GM18868 (cell line): Measurements from ENCODE around the gene C6orf62.
"Not testable (repeated sequence)": the region's sequence is repeated elsewhere in the genome, so short reads cannot be mapped to it uniquely, and the experiment has no call there.

ENCODE experiments used
- ATAC-seq: cut with Tn5 transposase; IDR thresholded peaks from one replicate; pipeline ENCODE4 v1.9.1; 2021; ENCODE audit warnings: mild to moderate bottlenecking, moderate library complexity; ENCODE audit not compliant: unreplicated experiment

C6orf62 gene

DNA sequence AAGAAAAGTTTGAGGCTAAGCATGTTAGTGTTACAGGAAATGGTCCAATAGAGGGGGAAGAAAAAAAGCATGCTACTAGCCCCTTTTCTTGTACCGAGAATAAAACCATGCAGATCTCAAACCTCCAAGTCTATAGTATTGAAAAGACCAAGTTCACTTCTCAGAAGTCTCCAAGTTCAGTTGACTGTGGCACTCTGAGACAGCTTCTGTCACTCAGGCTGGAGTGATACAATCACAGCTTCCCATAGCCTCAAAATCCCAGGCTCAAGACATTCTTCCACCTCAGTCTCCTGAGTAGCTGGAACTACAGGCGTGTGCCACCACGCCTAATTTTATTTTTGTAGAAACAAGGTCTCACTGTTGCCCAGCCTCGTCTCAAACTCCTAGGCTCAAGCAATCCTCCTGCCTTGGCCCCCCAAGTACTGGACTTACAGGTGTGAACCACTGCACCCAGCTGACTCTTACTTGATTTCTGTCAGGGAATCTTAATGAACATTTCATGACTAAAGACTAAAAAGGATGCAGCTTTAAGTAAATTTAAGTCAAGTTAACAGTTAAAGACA lies 16.2 kb downstream of the C6orf62 start:
- no peak for ATAC-seq

DNA sequence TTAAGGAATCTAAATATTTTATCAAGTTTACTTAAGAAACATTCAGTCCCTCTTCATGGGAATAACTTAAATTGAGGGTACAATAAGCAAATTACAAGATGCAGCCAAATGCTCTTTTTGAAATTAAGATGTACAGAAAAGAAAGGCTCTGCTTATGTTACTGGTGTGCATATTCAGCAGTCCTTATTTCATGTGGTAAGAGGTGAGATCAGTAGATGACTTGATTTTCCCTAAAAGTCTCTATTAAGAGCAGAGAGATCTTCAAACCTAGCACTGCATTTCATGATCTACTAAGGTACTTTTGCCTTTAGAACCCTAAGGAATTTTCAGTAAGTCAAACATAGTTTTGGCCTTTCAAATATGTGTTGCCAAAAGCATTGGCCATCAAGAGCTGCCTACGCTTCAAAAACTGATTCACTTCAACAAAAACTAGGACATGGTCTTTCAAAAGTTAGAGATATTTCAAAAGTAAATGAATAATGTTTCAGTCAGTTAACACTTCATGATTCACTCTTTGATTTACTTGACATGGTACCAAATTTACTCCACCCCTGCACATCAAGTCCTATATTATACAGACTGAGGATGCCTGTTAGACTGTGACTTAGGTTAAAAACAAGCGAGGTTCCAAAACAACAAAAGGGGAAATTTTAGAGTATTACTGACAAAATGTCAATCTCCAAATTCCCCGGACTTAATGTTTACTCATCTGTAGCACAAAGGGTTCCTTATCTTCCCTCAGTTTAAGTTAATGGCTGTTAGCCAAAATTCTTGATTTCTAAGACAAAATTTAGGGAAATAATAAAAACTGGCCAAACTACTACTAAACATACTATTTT lies 19.2 kb downstream of the C6orf62 start:
- no peak for ATAC-seq

DNA sequence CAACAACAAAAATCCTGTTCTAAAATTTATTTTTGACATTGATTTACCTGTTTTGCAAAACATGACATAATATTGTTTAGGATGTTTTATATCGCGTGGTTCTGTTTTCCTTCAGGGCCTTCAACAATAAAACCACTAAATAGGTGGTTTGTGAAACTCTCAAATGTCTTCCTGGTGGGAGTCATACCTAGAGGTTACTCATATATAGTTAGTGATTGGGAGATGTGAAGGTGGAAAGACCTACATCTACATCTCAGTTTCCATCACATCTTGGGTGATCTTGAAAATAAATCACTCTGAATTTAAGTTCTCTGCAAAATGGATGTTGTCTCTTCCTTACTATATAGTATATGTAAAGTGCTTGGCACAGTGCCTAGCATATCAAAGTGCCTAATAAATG lies 22.9 kb downstream of the C6orf62 start:
- ATAC-seq = no peak

DNA sequence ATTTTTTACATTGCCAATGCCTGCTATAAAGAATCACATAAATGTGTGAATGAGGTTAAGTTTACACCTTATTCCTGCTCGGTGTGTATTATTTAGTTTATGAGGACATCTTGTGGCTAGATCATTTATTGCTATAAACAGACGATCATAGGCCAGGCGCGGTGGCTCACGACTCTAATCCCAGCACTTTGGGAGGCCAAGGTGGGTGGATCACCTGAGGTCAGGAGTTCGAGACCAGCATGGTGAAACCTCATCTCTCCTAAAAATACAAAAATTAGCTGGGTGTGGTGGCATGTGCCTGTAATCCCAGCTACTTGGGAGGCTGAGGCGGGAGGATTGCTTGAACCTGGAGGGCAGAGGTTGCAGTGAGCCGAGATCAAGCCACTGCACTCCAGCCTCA lies 23.3 kb downstream of the C6orf62 start:
- peak; percentile 78 for ATAC-seq

DNA sequence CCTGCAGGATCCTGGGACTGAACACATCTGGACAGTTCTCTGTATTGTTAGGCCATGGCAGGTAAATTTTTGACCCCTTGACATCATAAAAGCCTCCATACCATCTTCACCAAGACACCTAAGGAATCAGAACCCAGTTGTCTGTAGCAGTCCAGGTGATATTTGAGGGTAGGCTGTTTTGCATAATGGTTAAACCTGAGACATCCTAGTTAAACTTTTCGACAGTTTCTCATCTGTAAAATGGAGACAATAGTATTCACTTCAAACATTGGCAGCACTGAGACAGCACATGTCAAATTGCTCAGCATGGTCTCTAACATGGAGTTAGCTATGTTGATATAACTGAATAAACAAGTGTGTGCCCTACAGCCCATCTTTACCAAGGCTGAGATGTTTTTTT lies 24.8 kb downstream of the C6orf62 start:
- no peak for ATAC-seq

DNA sequence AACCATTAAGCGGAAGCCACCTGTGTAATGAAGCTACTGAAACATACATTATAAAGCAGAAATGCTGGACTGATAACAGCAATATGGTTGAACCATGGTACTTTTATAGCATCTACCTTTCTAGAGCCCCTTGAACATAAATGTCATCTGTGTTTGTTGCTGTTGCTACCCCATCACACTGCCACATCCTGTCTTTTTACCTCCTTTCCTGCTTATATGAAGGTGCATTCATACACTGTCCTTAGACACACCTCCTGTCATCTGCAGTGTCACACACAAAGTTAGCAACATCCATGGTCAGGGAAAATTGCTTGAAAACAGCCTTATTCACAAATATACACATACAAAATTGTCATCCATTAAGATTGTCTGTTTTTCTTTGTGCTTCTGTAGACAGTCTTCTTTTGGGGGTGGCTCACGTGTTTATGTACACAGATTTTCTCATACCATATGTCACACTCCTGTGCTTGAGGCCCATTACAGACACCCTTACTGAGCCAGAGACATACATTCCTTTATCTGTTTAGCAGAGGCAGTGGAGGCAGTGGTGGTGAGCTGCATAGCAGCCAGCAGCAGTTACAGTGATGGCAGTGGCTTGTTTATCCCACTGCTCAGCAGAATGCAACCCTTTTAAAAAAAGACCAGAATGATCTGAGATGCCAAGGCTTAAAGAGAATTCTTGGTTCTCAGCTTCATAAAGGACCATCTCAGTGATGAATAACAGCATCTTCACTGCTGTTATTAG lies 25.9 kb downstream of the C6orf62 start:
- ATAC-seq = no peak

DNA sequence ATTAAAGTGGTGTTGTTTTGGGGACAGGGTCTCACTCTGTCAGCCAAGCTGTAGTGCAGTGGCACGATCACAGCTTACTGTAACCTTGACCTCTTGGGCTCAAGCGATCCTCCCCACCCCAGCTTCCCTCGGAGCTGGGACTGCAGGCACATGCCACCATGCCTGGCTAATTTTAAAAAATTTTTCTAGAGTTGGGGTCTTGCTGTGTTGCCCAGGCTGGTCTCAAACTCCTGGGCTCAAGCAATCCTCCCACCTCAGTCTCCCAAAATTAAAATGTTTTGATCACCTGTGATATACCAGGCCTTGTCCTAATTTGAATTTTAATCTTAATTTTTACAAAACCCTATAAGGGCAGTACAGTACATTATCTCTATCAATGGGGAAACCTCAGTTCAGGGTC lies 26.5 kb downstream of the C6orf62 start:
- ATAC-seq = no peak

DNA sequence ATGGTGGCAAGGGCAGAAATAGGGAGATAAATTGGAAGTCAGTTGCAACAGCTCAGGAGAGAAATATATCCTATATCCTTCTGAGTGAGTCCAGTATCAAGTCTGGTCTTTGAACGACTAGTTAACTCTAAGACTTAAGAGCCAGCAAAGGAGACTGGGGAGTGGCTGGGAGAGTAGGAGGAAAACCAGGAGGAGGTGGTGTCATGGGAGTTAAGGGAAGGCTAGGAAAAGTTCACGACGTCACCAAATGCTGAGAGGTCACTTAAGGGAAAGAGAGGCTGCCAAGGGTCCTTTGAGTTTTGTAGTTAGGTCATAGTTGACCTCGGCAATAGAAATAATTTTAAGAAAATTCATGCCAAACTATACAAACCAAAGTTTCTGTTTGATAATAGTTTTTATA lies 27.0 kb downstream of the C6orf62 start:
- ATAC-seq = no peak

DNA sequence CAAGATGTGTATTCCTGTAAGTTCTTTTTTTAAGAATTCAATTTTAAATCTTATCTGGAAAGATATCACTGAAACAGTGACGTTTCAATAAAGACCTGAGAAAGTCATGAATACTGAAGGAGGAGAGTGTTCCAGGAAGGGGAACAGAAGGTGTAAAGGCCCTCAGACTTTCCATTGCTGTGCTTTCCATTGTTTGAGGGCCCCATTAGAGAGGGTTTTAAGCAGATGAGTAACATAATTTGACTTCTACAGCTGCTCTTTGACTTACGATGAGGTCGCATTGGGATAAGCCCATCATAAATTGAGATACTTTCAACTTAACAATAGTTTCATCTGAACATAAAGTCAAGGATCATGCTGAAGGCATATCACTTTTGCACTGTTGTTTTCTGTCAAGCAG lies 27.4 kb downstream of the C6orf62 start:
- no peak for ATAC-seq

DNA sequence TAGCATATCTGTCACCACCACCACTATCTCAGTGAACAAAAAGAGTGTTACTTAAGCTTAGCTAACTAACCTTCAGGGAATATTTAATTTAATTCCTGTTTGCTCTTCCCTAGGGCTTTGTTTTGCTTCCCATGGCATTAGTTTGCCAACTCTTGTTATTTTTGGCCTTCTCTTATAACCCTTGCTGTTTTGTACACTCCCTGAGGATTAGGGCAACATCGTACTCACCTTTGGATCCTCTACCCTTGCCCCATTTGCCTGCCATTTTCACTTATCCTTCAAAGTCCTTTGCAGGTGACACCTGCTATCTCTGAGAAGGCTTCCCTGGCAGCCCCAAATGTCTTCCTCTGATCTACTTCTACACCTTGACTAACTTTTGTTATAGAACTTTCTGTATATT lies 28.4 kb downstream of the C6orf62 start:
- ATAC-seq = no peak

DNA sequence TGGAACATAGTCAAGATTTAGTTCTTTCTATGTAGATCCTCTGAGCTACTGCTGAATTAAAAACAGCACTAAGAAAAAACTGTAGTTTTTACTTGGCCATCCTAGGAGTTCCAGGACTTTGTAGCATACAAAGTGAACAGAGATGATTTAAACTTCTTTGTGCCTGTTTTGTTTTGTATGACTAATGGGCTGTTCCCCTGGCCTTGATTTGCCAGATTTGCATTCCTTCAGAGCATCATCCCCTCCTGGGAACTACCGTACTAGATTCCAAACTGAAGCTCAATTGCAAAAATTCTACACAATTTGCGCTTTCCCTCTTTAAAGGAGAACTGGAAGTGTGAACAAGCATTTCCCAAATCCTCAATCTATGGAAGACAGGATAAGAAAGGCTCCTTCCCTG lies 29.0 kb downstream of the C6orf62 start:
- ATAC-seq = no peak

DNA sequence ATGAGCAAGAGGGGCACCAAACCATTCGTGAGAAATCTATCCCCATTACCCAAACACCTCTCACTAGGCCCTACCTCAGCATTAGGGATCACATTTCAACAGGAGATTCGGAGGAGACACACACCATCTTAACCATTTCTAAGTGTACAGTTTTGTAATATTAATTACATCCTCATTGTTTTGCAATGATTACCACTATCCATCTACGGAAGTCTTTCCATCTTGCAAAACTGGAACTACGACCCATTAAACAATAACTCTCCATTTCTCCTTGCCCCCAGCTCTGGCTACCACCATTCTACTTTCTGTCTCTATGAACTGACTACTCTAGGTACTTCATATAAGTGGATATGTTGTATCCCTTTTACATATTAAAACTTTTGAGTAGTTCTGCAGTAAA lies 32.0 kb downstream of the C6orf62 start:
- ATAC-seq = no peak

DNA sequence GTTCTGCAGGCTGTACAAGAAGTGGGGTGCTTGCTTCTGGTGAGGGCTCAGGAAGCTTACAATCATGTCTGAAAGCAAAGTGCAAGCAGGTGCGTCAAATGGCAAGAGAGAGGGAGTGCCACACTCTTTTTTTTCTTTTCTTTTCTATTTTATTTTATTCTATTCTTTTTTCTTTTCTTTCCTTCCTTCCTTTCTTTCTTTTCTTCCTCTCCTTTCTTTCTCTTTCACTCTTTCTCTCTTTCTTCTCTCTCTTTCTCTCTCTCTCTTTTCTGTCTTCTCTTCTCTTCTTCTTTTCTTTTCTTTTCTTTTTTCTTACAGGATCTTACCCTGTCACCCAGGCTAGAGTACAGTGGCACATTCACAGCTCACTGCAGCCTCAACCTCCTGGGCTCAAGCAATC lies 32.5 kb downstream of the C6orf62 start:
- no peak for ATAC-seq

DNA sequence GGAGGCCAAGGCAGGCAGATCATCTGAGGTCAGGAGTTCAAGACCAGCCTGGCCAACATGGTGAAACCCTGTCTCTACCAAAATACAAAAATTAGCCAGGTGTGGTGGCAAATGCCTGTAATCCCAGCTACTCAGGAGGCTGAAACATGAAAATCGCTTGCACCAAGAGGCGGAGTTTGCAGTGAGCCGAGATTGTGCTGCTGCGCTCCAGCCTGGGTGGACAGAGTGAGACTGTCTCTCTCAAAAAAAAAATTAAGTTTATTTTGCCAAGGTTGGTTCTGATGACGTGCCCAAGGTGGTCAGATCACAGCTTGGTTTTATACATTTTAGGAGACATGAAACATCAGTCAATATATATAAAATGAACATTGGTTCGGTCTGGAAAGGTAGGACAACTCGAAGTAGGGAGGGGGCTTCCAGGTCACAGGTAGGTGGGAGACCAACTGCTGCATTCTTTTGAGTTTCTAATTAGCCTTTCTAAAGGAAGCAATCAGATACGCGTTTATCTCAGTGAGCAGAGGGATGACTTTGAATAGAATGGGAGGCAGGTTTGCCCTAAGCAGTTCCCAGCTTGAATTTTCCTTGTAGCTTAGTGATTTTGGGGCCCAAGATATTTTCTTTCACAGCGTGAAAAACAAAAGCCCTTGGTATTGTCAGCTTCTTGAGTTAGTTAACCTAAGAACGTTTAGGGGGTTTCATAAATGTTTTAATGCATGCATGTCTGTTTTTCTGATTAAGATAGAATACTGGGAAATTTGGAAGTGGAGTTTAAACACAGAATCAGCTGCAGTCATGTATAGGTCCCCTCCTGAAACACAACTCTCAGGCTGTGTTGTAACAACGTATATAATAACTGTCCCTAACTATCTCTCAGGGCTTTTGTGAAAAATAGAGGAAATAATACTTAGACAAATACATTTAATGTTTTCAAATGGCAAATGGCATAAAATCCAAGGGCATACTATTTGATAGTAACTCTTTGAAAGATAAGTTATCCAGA lies 35.4 kb downstream of the C6orf62 start:
- no peak for ATAC-seq

DNA sequence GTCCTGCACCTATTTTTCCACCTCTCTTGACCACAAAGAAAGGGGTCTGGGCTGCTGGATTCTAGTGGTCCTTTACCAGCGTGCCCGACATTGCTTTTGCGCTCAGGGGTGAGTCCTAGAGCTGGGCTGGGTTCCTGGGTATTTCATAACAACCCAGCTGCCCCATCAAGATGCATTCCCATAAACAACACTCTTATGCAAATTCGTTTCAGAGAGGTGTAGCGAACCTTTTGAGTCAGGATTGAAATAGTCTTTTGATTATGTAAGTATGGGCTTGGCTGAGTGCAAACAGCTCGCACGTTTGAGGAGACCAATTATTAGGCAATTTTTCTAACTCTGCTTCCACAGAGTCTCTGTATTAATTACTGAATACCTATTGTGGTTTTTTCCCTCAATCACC lies 38.4 kb downstream of the C6orf62 start:
- no peak for ATAC-seq

DNA sequence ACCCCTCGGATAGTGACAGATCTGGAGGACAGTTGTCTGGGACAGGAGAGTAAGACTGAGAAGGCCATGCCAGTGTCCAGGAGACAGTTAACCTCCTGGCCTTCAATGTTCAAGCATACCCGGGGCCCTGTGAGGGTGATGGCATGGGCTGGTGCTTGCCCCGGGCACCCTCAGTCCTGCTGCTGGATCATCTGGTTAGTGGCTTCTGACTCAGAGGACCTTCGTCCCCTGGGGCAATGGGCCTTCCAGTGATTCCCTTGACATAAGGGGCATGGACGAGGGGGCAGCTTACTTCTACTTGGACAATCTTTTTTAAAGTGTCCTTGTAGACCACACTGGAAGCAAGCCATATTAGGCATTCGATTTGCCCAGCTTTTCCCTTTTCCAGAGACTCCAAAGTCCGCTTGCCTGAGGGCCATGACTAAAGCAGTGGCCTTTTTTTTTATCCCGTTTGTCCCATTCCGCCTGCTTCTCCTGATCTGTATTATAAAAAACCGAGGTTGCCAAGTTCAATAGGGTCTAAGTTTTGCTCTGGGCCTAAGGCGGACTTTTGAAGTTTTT lies 40.1 kb downstream of the C6orf62 start:
- ATAC-seq = not testable (repeated sequence)

DNA sequence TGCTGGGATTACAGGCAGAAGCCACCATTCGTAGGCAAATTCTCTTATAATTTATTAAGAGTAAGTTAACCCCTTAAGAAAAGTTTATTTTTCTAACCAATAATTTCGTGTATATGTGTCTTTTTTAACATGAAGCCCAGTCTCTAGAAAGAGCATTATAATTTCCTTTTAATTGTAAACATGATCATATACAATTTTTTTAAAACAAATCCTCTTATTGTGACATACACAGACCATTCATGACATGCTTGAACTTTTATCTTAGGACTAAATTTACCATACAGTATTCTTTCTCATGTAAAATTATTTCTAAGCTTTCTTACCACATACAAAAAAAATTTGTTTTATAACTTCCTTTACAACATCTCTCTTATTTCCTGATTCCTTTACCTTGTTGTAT lies 45.3 kb downstream of the C6orf62 start:
- ATAC-seq = no peak

DNA sequence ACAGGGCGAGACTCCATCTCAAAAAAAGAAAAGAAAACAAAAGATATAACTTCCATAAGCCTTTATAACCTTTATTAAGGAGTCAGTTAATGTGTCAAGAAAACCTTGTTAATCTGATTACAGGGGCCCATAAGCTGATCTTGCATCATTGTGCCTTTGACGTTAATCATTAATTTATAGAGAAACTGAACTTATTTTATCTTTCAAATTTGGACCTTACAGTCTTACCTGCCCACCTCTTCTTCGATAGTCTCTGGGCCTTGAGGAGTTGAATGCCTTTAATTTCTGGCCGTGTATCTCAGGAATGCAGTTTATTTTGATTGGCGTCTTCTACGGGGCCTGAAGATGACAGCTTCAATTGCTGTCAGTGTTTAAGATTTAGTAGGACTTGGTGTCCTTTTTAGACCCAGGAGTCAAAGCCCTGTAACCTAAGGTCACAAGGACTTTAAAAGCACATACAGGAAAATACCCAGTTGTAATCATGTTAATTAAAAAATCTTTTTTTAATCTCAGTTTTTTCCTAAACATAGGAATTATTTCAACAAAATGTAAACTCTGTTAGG lies 46.3 kb downstream of the C6orf62 start:
- no peak for ATAC-seq

DNA sequence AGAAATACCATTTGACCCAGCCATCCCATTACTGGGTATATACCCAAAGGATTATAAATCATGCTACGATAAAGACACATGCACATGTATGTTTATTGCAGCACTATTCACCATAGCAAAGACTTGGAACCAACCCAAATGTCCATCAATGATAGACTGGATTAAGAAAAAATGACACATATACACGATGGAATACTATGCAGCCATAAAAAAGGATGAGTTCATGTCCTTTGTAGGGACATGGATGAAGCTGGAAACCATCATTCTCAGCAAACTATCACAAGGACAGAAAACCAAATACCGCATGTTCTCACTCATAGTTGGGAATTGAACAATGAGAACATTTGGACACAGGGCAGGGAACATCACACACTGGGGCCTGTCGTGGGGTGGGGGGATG lies 47.9 kb downstream of the C6orf62 start:
- ATAC-seq = not testable (repeated sequence)

DNA sequence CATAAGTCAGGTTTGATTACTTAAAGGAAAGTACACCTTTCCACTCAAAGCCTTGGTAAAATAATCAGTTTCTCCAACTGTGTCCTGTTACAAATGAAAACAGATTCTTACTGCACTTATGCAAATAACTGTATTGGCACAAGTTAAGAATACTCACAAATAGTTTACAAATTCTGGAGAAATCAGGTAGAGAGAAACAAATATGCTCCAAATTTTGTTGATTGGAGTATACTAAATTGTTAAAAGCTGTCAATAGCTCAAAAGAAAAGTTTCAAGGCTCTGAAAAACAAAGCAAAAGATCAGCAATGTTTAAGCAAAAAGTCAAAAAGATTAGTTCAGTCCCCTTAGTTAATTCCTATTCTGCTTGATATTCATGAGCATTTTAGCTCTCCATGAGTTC lies 48.5 kb downstream of the C6orf62 start:
- not testable (repeated sequence) for ATAC-seq
